ENCODE measurements around the gene LMTK2.

The LMTK2 gene

DNA sequence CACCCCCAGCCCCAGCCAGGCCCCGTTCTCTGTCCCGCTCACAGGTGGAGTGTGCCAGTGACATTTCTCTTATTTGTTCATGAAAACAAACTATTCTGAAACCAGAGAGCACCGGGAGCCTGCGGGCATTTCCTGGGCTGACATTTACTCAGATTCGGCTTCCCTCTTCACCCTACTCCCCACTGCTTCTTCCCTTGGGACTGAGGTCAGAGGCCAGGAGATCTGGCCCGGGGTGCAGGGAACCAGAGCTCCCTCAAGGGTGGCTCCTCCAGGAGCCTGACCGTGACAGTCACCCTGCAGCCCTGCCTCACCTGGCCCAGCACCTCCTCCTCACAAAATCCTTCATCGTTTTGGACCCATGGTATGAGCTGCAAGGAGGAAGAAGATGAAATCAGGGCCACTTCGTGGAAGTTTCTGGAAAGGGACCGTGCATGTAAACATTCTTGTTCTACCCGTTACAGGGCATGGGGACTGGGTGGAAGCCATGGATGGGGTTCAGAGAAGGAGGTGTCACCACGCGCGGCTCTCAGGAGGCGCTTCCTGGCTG is 116.8 kb downstream of the LMTK2 start:
- DNase-seq (ENCODE audit: low spot score) = no peak

DNA sequence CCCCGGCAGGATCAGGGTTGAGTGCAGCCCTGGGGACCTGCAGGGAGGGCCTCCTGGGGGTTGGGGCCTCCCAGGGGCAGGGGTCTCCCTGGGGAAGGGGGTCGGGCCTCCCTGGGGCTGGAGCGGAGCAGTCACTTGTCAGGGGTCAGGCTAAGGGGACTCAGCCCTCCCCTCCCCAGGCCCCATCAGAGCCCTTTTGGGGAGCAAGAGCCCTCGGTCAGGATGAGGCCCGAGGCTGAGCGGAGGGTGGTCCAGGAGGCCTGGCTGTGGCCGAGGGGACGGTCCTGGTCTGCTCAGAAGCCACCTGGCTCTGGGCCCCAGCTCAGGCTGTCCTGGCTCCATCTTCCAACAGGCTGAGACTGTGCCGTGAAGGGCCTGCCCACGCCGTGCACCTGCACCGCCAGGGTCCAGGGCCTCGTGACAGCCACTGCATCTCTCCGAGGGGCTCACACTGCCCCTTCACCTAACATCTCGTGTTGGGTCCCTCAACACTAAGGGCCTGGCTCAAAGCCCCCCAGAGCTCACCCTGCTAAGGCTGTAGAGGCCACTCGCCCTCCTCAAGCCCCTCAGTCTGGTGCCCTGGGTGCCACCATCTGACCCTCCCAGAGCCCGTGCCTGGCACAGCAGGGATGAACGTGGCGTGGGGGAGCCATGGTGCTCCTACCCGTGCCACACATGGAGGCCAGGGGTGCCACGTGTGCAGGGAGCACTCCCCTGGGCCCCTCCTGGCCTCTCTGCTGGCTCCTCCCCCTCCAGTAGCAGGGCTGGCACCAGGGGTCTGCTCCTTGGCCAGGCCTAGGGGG is 117.4 kb downstream of the LMTK2 start:
- TF ChIP-seq, protein P1, sequence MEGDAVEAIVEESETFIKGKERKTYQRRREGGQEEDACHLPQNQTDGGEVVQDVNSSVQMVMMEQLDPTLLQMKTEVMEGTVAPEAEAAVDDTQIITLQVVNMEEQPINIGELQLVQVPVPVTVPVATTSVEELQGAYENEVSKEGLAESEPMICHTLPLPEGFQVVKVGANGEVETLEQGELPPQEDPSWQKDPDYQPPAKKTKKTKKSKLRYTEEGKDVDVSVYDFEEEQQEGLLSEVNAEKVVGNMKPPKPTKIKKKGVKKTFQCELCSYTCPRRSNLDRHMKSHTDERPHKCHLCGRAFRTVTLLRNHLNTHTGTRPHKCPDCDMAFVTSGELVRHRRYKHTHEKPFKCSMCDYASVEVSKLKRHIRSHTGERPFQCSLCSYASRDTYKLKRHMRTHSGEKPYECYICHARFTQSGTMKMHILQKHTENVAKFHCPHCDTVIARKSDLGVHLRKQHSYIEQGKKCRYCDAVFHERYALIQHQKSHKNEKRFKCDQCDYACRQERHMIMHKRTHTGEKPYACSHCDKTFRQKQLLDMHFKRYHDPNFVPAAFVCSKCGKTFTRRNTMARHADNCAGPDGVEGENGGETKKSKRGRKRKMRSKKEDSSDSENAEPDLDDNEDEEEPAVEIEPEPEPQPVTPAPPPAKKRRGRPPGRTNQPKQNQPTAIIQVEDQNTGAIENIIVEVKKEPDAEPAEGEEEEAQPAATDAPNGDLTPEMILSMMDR (IDR thresholded peaks at IDR 0.05; ENCODE audit: extremely low read depth, missing control alignments) = no peak
- DNase-seq (ENCODE audit: low spot score) = no peak

More for the DNA sequence above, 116.8 kb downstream of the LMTK2 start:
- TF ChIP-seq, protein P1 (IDR thresholded peaks at IDR 0.05; ENCODE audit: extremely low read depth, missing control alignments) = no peak

DNA sequence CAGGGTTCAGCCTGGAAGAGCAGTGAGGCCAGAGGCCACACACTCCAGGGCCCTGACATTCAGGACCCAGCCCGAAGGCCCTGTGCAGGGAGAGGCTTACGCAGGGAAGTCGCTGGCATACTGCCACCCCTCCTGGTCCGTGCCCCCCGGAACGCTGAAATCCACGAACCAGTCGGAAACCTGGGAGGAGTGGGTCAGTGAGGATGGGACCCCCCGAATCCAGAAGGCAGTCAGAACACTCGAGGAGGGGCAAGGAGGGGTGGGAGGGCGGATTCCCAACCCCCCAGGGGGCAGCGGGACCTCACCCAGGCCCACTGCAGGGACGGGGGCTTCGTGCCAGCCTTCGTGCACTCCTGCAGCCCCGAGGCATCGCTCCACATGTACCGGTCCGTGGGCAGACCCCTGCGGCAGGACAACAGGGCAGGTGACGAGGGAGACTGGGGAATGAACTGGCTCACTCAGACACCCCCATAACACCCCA is 118.1 kb downstream of the LMTK2 start:
- TF ChIP-seq, protein P1 (IDR thresholded peaks at IDR 0.05; ENCODE audit: extremely low read depth, missing control alignments) = no peak
- DNase-seq (ENCODE audit: low spot score) = no peak

DNA sequence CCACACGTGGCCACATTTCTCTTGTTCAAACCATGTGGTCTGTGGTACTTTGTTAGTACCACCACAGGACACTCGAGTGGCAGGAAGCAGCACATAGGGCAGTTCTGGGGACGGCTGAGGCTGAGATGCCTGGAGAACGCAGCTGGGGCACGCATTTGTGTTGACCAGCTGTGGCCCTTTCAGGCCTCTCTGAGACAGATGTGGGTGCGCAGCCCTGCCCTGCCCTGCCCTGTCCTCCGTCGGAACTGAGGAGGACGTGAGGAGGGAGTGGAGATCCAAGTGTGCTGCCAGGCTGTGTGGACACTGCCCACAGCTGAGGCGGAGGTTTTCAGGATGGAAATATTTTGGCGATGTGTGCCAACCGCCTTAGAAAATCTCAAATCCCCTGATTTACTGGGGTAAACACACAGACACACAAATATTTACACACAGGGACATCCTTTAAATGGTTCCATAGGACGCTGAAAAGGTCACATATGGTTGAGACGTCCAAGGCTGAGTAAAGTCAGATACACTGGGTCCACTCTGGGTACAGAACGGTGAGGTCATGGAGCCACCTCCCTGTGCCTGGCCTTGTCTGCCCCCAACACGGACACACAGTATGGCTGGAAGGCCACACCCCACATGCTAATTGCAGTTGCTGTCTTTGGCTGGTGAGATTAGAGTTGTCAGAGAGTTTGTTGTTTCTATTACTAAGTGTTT is 119.4 kb downstream of the LMTK2 start:
- DNase-seq (ENCODE audit: low spot score) = no peak
- TF ChIP-seq, protein P1 (IDR thresholded peaks at IDR 0.05; ENCODE audit: extremely low read depth, missing control alignments) = no peak

- TF ChIP-seq, protein P1 (IDR thresholded peaks at IDR 0.05; ENCODE audit: extremely low read depth, missing control alignments) = no peak
- DNase-seq (ENCODE audit: low spot score) = no peak
These were observed 121.3 kb downstream of the LMTK2 start for GRCh38 chr7:98227939-98228338.

GRCh38 chr7:98228801-98229200 is 122.1 kb downstream of the LMTK2 start:
- TF ChIP-seq, protein P1 (IDR thresholded peaks at IDR 0.05; ENCODE audit: extremely low read depth, missing control alignments) = no peak
- DNase-seq (ENCODE audit: low spot score) = no peak

- TF ChIP-seq, protein P1 (IDR thresholded peaks at IDR 0.05; ENCODE audit: extremely low read depth, missing control alignments) = no peak
- DNase-seq (ENCODE audit: low spot score) = no peak
These were observed 122.8 kb downstream of the LMTK2 start for GRCh38 chr7:98229441-98229840.
